Measurements from ENCODE around the gene STK36. TPM values are rescaled to one million over a fixed set of nuclear protein-coding genes. Genes with fewer than 3 reads are reported as not detected.

Gene STK36
- total RNA-seq, 2 experiments from 2014 or later: 9.7 to 21.1 TPM

GRCh38 chr2:218733171-218734021 is 61.5 kb downstream of the STK36 start:
- Histone ChIP-seq H3K27ac (ENCODE audit: low read depth, low read length, poor library complexity, severe bottlenecking) (no peak overlapping the region), H3K79me2 (ENCODE audit: insufficient read depth, low read depth, low read length) (peaks cover 13% of the 10 kb centered on the region; the same call in 1 of the 2 replicates), H3K9me2 (ENCODE audit: insufficient read depth, low read length) (no peaks in the 10 kb centered on the region), H3K4me1 (ENCODE audit: insufficient read depth, low read length, poor library complexity, severe bottlenecking) (no peaks in the 10 kb centered on the region), H3K4me3 (ENCODE audit: low read depth, low read length, poor library complexity, severe bottlenecking) (no peak overlapping the region), H3K36me3 (ENCODE audit: insufficient read depth, low read length) (peaks cover 72% of the 10 kb centered on the region), H4K20me1 (ENCODE audit: insufficient read depth, low read length) (no peaks in the 10 kb centered on the region), H2AFZ (ENCODE audit: low read length) (no peak overlapping the region), H3K4me2 (ENCODE audit: low read length) (no peak overlapping the region), H3K9me3 (ENCODE audit: low read length) (no peaks in the 10 kb centered on the region)
- ChIA-PET CTCF (ENCODE audit: unreplicated experiment) (no interaction called here), POLR2A (interaction anchor here (0.6 kb wide), 2 partner anchors 21 to 527 kb away, joined by 3 read pairs; no protein-coding TSS in a partner anchor)
- TF ChIP-seq EZH2phosphoT487 (IDR thresholded peaks at IDR 0.05; ENCODE audit: borderline replicate concordance, low read depth, low read length): no peak
- no peak for TF ChIP-seq CTCF (conservative IDR thresholded peaks at IDR 0.05; ENCODE audit: low read length)
- no peak for DNase-seq (ENCODE audit: low spot score)
- BruUV-seq (replicated peaks): no TSS peak
- intact Hi-C loops (cut with micrococcal nuclease; ENCODE audit: unreplicated experiment): no loop called here

DNA sequence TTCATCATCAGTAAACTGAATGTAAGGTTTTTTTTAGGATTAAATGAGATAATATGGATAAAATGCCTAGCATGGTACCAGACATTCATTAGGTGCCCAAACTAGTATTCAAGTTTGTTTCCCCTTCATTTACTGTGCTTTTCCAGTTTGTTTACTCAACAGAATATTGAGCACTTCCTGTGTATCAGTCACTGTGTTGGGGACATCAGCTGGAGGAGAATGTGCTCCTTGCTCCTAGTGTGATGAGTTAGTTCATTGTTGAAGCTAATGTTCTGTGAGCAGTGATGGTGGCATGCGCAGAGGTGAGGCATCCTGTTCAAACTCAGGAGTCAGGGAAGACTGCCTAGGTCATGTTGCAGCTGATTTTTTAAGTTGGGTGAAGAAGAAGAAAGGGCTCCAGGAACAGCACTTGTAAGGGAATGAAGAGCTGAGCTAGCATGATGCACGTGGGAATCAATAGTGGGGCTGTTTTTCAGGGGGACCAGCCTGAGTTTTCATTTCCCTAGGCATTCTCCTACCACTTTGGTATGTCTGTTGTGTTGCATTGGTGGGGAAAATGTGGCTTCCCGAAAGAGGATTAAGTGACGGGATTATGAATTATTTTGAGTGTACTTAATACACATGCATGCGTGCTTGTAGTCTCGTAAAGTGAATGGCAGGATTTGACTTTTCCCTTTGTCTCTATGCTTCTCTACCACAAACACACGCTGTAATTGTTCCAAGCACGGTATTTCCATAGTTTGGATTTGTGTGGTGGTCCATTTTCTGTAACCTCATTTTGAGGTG is 62.5 kb downstream of the STK36 start:
- intact Hi-C loops (cut with micrococcal nuclease; ENCODE audit: unreplicated experiment): no loop called here
- ChIA-PET CTCF (ENCODE audit: unreplicated experiment) (no interaction called here), POLR2A (interaction anchor here (0.5 to 0.9 kb wide), 2 partner anchors 10 to 49 kb away, joined by 4 read pairs; no protein-coding TSS in a partner anchor)
- Histone ChIP-seq H3K4me1 (ENCODE audit: insufficient read depth, low read length, poor library complexity, severe bottlenecking) (no peaks in the 10 kb centered on the region), H3K79me2 (ENCODE audit: insufficient read depth, low read depth, low read length) (peaks cover 13% of the 10 kb centered on the region; the same call in 1 of the 2 replicates), H3K9me3 (ENCODE audit: low read length) (no peaks in the 10 kb centered on the region), H3K4me2 (ENCODE audit: low read length) (no peak overlapping the region), H4K20me1 (ENCODE audit: insufficient read depth, low read length) (no peaks in the 10 kb centered on the region), H3K36me3 (ENCODE audit: insufficient read depth, low read length) (peaks cover 72% of the 10 kb centered on the region), H3K9me2 (ENCODE audit: insufficient read depth, low read length) (no peaks in the 10 kb centered on the region), H3K4me3 (ENCODE audit: low read depth, low read length, poor library complexity, severe bottlenecking) (no peak overlapping the region), H2AFZ (ENCODE audit: low read length) (no peak overlapping the region), H3K27ac (ENCODE audit: low read depth, low read length, poor library complexity, severe bottlenecking) (no peak overlapping the region)
- TF ChIP-seq CTCF (conservative IDR thresholded peaks at IDR 0.05; ENCODE audit: low read length) (no peak), EZH2phosphoT487 (IDR thresholded peaks at IDR 0.05; ENCODE audit: borderline replicate concordance, low read depth, low read length) (no peak)
- no TSS peak for BruUV-seq (replicated peaks)
- no peak for DNase-seq (ENCODE audit: low spot score)
